NCI-H2196 treated with DMSO at 0.1 percent for 48 hours (cell line): ENCODE measurements around the gene SDC1.
"Not testable (repeated sequence)": the region's sequence is repeated elsewhere in the genome, so short reads cannot be mapped to it uniquely, and the experiment has no call there.

Source experiments
- DNase-seq: peaks from one replicate; lab custom pipeline; 2025; ENCODE audit not compliant: unreplicated experiment; lab: John Stamatoyannopoulos, UW

SDC1 gene

GRCh38 chr2:20224716-20225293 lies at the start of gene SDC1:
Gene SDC1 (minus strand): TSS chr2:20225130. CDS start chr2:20224867, 263 bp downstream.
- peak; percentile 55 for DNase-seq

- no peak for DNase-seq
Measured at GRCh38 chr2:20273042-20273441, 48.1 kb upstream of the SDC1 start.

- DNase-seq, result not testable (repeated sequence)
Measured at GRCh38 chr2:20268317-20268716, 43.4 kb upstream of the SDC1 start.

- no peak for DNase-seq
Measured at GRCh38 chr2:20267529-20267928, 42.6 kb upstream of the SDC1 start.

- no peak for DNase-seq
Measured at GRCh38 chr2:20264629-20265028, 39.7 kb upstream of the SDC1 start.

- no peak for DNase-seq
Measured at GRCh38 chr2:20257411-20257810, 32.5 kb upstream of the SDC1 start.

- no peak for DNase-seq
Measured at GRCh38 chr2:20254731-20255130, 29.8 kb upstream of the SDC1 start.

- no peak for DNase-seq
Measured at GRCh38 chr2:20250436-20250835, 25.5 kb upstream of the SDC1 start.

GRCh38 chr2:20249170-20249569 lies 24.2 kb upstream of the SDC1 start:
- DNase-seq, result no peak

GRCh38 chr2:20247084-20247483 lies 22.2 kb upstream of the SDC1 start:
- DNase-seq, result no peak

GRCh38 chr2:20243637-20244036 lies 18.7 kb upstream of the SDC1 start:
- not testable (repeated sequence) for DNase-seq

- DNase-seq, result no peak
Measured at GRCh38 chr2:20242727-20243377, 17.9 kb upstream of the SDC1 start.

- DNase-seq, result no peak
Measured at GRCh38 chr2:20241973-20242726, 17.2 kb upstream of the SDC1 start.

GRCh38 chr2:20240291-20240690 lies 15.4 kb upstream of the SDC1 start:
- DNase-seq, result not testable (repeated sequence)

- DNase-seq, result no peak
Measured at GRCh38 chr2:20236496-20236895, 11.6 kb upstream of the SDC1 start.

GRCh38 chr2:20235655-20236305 lies 10.8 kb upstream of the SDC1 start:
- no peak for DNase-seq

- DNase-seq, result not testable (repeated sequence)
Measured at GRCh38 chr2:20234597-20234996, 9.7 kb upstream of the SDC1 start.

GRCh38 chr2:20232837-20233207 lies 7.9 kb upstream of the SDC1 start:
- no peak for DNase-seq

GRCh38 chr2:20231598-20232026 lies 6.7 kb upstream of the SDC1 start:
- DNase-seq, result peak; percentile 80

- DNase-seq, result no peak
Measured at GRCh38 chr2:20231159-20231558, 6.2 kb upstream of the SDC1 start.

- no peak for DNase-seq
Measured at GRCh38 chr2:20230114-20230425, 5.1 kb upstream of the SDC1 start.
